H1 (cell line): ENCODE data around the gene HIBCH. TPM values are rescaled to one million over a fixed set of nuclear protein-coding genes. Genes with fewer than 3 reads are reported as not detected.

Source experiments
- CBX8 ChIP-seq: fragments of 300-800, 300-1000 bp; sonication (generic); IDR thresholded peaks from 2 replicates; pipeline ENCODE4 v1.7.1; 2016; ENCODE audit warnings: low read depth, low read length, borderline replicate concordance
- E2F6 ChIP-seq: IDR thresholded peaks from 2 replicates; pipeline ENCODE4 v1.6.1; 2012; ENCODE audit warnings: inconsistent platforms
- HDAC6 ChIP-seq: IDR thresholded peaks from one replicate; pipeline ENCODE4 v1.7.1; 2012; ENCODE audit warnings: low read depth, mild to moderate bottlenecking, inconsistent platforms, low read length, moderate library complexity
- POLR2AphosphoS5 ChIP-seq: IDR thresholded peaks from 2 replicates; pipeline ENCODE4 v1.6.1; 2011; ENCODE audit warnings: low read depth, low read length
- SIN3A ChIP-seq, 2 experiments: IDR thresholded peaks in 1 of 2; conservative IDR thresholded peaks in 1 of 2; 2 replicates each; pipeline ENCODE4 v1.6.1; 2011 to 2012; ENCODE audit warnings: low read length in 2 of 2, improper control_type of control experiment in 1 of 2, low read depth in 1 of 2, mild to moderate bottlenecking in 1 of 2
- SP2 ChIP-seq: IDR thresholded peaks from 2 replicates; pipeline ENCODE4 v1.6.1; 2012; ENCODE audit warnings: mild to moderate bottlenecking, low read length, inconsistent platforms
- polyA plus RNA-seq, 7 experiments: library from polyadenylated mRNA; depleted of rRNA in 3 of 7; stranded (reverse) in 5 of 7; unstranded in 2 of 7; fragments of >200 nt in 5 of 7; fragments of 200-250 nt in 2 of 7; gene quantifications; 1 replicate in 5 of 7; 2 replicates in 1 of 7; 4 replicates in 1 of 7; pipeline versions ENCODE4 v1.2.1 to v1.2.3, GENCODE V29; 2011 to 2013; ENCODE audit warnings: missing spikeins in 2 of 7, mixed read lengths in 2 of 7
- total RNA-seq: library from RNA; stranded (reverse); fragmentation: NEBNext Ultra II Directional; extraction: Animal tissue kit (Norgen Biotek cat#: 25700); gene quantifications from 2 replicates; pipeline ENCODE4 v1.2.1, GENCODE V29; 2021
- TF ChIP-seq, protein P1 (sequence below): fragments of 300-600 bp; sonication (generic); IDR thresholded peaks from 2 replicates; pipeline ENCODE4 v1.7.1; 2012; ENCODE audit warnings: low read length, moderate library complexity, mild to moderate bottlenecking, inconsistent platforms; ENCODE audit not compliant: insufficient replicate concordance

The HIBCH gene
- total and polyA plus RNA-seq, 2 of the 8 experiments (the other 6 are each of a cell fraction or from before 2014, with no cell fraction given) = 7.5 to 31.8 TPM

DNA sequence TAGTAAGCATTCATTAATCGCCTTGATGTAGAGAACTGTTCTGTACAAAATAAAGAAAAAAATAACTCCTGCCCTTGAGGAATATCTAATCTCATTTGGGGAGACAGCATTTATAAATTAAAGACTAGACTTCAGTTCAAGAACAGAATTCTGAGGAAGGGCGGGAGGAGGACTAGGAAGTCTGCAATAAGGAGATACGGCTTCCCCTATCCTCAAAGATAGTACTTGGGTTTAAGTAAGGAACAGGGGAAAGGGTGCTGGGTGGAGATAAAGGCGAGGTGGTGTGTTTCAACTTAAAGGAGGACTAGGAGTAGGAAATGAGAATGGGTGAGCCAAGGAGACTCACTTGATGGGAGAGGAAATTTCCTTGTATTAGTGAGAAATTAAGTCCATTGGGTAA is 135.2 kb downstream of the HIBCH start (continued):
- TF ChIP-seq, protein P1, sequence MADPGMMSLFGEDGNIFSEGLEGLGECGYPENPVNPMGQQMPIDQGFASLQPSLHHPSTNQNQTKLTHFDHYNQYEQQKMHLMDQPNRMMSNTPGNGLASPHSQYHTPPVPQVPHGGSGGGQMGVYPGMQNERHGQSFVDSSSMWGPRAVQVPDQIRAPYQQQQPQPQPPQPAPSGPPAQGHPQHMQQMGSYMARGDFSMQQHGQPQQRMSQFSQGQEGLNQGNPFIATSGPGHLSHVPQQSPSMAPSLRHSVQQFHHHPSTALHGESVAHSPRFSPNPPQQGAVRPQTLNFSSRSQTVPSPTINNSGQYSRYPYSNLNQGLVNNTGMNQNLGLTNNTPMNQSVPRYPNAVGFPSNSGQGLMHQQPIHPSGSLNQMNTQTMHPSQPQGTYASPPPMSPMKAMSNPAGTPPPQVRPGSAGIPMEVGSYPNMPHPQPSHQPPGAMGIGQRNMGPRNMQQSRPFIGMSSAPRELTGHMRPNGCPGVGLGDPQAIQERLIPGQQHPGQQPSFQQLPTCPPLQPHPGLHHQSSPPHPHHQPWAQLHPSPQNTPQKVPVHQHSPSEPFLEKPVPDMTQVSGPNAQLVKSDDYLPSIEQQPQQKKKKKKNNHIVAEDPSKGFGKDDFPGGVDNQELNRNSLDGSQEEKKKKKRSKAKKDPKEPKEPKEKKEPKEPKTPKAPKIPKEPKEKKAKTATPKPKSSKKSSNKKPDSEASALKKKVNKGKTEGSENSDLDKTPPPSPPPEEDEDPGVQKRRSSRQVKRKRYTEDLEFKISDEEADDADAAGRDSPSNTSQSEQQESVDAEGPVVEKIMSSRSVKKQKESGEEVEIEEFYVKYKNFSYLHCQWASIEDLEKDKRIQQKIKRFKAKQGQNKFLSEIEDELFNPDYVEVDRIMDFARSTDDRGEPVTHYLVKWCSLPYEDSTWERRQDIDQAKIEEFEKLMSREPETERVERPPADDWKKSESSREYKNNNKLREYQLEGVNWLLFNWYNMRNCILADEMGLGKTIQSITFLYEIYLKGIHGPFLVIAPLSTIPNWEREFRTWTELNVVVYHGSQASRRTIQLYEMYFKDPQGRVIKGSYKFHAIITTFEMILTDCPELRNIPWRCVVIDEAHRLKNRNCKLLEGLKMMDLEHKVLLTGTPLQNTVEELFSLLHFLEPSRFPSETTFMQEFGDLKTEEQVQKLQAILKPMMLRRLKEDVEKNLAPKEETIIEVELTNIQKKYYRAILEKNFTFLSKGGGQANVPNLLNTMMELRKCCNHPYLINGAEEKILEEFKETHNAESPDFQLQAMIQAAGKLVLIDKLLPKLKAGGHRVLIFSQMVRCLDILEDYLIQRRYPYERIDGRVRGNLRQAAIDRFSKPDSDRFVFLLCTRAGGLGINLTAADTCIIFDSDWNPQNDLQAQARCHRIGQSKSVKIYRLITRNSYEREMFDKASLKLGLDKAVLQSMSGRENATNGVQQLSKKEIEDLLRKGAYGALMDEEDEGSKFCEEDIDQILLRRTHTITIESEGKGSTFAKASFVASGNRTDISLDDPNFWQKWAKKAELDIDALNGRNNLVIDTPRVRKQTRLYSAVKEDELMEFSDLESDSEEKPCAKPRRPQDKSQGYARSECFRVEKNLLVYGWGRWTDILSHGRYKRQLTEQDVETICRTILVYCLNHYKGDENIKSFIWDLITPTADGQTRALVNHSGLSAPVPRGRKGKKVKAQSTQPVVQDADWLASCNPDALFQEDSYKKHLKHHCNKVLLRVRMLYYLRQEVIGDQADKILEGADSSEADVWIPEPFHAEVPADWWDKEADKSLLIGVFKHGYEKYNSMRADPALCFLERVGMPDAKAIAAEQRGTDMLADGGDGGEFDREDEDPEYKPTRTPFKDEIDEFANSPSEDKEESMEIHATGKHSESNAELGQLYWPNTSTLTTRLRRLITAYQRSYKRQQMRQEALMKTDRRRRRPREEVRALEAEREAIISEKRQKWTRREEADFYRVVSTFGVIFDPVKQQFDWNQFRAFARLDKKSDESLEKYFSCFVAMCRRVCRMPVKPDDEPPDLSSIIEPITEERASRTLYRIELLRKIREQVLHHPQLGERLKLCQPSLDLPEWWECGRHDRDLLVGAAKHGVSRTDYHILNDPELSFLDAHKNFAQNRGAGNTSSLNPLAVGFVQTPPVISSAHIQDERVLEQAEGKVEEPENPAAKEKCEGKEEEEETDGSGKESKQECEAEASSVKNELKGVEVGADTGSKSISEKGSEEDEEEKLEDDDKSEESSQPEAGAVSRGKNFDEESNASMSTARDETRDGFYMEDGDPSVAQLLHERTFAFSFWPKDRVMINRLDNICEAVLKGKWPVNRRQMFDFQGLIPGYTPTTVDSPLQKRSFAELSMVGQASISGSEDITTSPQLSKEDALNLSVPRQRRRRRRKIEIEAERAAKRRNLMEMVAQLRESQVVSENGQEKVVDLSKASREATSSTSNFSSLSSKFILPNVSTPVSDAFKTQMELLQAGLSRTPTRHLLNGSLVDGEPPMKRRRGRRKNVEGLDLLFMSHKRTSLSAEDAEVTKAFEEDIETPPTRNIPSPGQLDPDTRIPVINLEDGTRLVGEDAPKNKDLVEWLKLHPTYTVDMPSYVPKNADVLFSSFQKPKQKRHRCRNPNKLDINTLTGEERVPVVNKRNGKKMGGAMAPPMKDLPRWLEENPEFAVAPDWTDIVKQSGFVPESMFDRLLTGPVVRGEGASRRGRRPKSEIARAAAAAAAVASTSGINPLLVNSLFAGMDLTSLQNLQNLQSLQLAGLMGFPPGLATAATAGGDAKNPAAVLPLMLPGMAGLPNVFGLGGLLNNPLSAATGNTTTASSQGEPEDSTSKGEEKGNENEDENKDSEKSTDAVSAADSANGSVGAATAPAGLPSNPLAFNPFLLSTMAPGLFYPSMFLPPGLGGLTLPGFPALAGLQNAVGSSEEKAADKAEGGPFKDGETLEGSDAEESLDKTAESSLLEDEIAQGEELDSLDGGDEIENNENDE = no peak
- TF ChIP-seq E2F6 = no peak
- no peak for TF ChIP-seq HDAC6
- no peak for TF ChIP-seq CBX8
- no peak for TF ChIP-seq SIN3A (conservative IDR thresholded peaks at IDR 0.05 in 1 of 2, IDR thresholded peaks at IDR 0.05 in 1 of 2; ENCODE audit: low read depth in 1 of 2, low read length in 2 of 2)
- no peak for TF ChIP-seq POLR2AphosphoS5
- TF ChIP-seq SP2 = no peak
